Central memory CD8-positive, alpha-beta T cell (primary cell): ENCODE results near the gene GREM2.
A peak's percentile ranks its signal among the peaks of the same experiment; 100 is the strongest.

Source experiments
- ATAC-seq: fragments of 150-1000 bp; cut with Tn5 transposase; replicated peaks from 2 replicates; pipeline ENCODE4 v1.10.0; 2022; ENCODE audit warnings: mild to moderate bottlenecking, moderate FRiP score, moderate number of reproducible peaks; ENCODE audit not compliant: poor library complexity, severe bottlenecking; ENCODE audit errors: extremely low read depth
- DNase-seq, 2 donors: peaks; one replicate each; pipeline ENCODE4 v3.0.0; 2021; ENCODE audit warnings: low spot score in 2 of 2
- H3K27ac Mint-ChIP-seq: one replicate; pipeline ENCODE4 v1.8.0; 2022; ENCODE audit warnings: low read depth, mild to moderate bottlenecking, moderate library complexity, mixed read lengths
- H3K27me3 Mint-ChIP-seq: one replicate; pipeline ENCODE4 v1.8.0; 2022; ENCODE audit warnings: mixed read lengths
- H3K36me3 Mint-ChIP-seq: one replicate; pipeline ENCODE4 v1.8.0; 2022; ENCODE audit warnings: mild to moderate bottlenecking, moderate library complexity, mixed read lengths; ENCODE audit not compliant: insufficient read depth
- H3K4me1 Mint-ChIP-seq: one replicate; pipeline ENCODE4 v1.8.0; 2022; ENCODE audit warnings: mixed read lengths
- H3K4me3 Mint-ChIP-seq: one replicate; pipeline ENCODE4 v1.8.0; 2022; ENCODE audit warnings: mild to moderate bottlenecking, moderate library complexity, mixed read lengths
- H3K9me3 Mint-ChIP-seq: one replicate; pipeline ENCODE4 v1.8.0; 2022; ENCODE audit warnings: mixed read lengths

Gene GREM2

DNA sequence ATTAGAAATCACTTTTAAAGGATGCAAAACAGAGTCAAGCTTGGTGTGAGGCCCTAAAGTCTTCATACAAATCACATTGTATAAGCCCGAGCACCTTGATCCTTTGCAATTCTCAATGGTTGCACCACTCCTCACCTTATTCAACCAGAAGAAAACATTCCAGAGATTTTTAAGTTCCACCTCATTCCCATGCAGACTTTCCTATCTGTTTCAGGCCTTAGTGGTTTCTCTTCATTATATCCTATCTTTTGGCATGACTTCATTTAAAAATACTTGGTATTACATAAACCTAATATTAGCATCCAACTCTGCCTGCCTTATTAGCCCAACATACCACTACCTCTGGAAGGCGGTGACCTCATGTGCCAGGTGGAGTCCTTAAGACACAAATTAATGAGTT, 9.3 kb upstream of the GREM2 start:
- DNase-seq (no peak), ATAC-seq (no peak)
- Mint-ChIP-seq H3K9me3 (peaks cover 6% of the 10 kb centered on the region), H3K4me3 (no peak overlapping the region), H3K27me3 (no peaks in the 10 kb centered on the region), H3K4me1 (no peaks in the 10 kb centered on the region), H3K36me3 (no peaks in the 10 kb centered on the region), H3K27ac (no peak overlapping the region)

DNA sequence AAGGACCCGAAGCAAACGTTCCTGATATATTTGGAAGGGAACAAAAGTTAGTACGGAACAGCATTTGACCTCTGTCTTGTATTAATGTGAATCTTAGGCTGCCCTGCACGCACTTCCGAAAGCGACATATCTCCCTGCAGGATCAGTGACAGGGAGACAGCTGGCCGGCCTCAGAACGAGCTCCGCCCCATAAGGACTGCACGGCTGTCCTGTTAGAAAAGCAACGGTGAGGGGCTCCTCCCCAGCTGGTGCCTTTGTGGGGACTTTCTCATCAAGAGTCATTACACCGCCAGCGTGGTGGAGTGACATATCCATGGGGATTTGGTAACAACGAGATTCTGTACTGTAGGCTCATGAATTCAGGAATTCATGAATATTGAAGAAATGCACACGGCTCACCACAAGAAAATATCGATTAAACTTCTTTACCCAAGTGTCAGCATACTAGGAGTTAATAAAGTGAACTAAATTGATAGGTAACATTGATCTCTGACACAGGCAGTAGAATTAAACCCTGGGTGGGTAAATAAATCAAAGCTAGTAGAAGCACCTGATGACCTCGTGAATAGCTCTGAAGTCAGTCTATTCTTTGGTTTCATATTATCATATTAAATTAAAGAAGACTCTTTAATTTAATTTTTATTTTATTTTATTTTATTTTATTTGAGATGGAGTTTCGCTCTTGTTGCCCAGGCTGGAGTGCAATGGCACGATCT, 8.1 kb upstream of the GREM2 start:
- Mint-ChIP-seq H3K9me3 (no peaks in the 10 kb centered on the region), H3K4me1 (no peaks in the 10 kb centered on the region), H3K27ac (no peak overlapping the region), H3K27me3 (no peaks in the 10 kb centered on the region), H3K4me3 (no peak overlapping the region), H3K36me3 (no peaks in the 10 kb centered on the region)
- ATAC-seq = no peak
- no peak for DNase-seq

DNA sequence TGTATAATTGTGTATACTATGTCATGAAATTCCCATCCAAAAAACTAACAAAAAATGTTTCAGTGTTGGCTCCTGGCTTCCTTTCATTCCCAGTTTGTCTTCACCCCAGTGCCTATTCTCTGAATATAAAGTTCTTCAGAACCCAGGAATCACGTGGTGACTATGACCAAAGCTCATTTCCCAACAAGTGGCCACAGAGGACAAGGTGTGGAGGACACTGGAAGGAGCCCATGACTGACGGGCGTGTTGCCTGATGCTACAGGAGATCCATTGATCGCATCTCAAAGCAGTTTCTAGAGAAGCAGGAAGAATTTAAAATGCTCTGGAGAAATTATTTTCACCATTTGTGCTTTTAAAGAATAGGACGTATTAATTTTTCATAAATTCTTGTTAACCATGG, 7.4 kb upstream of the GREM2 start:
- Mint-ChIP-seq H3K27me3 (no peaks in the 10 kb centered on the region), H3K4me1 (no peaks in the 10 kb centered on the region), H3K9me3 (no peaks in the 10 kb centered on the region), H3K36me3 (no peaks in the 10 kb centered on the region), H3K4me3 (no peak overlapping the region), H3K27ac (no peak overlapping the region)
- ATAC-seq (no peak), DNase-seq (no peak)

DNA sequence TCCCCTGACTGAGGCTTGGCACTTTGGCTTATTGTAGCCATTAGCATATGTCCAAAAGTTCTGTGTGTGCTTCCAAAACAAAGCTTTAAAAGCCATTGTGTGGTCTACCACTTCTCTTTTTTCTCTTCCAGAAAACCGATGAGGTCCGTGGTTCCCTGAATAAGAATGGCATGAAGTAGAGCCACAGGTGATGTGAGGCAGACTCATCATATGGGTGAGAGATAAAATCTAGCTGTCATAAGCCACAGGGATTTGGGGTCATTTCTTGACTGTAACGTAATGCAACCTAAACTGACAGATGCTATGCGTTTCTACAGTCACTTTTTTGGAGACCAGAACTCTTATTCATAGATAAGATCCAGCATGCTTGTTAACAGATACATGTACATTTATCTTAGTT, 7.0 kb upstream of the GREM2 start:
- no peaks in the 10 kb centered on the region for H3K27me3 Mint-ChIP-seq
- no peak overlapping the region for H3K27ac Mint-ChIP-seq
- DNase-seq (no peak), ATAC-seq (no peak)
- no peaks in the 10 kb centered on the region for H3K4me1 Mint-ChIP-seq
- H3K9me3 Mint-ChIP-seq = no peaks in the 10 kb centered on the region
- H3K4me3 Mint-ChIP-seq = no peak overlapping the region
- no peaks in the 10 kb centered on the region for H3K36me3 Mint-ChIP-seq

DNA sequence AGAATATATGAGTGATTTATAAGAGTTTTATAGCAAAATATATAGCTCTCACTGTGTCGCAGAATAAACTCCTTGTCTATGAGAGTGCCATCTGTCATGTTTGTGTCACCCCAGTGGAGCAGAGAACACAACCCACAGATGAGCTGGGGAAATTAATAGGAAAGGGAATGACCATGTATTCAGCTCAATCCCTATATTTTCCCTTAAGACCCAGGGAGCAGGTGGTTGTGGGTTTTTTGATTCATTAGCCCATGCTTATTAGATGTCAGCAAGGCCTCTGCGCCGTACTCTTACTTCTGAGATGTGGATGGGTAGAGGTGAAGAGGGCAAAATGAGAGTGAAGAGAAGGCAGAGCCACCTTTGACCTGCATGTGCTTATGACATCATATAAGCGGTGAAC, 4.1 kb upstream of the GREM2 start:
- Mint-ChIP-seq H3K9me3 (no peaks in the 10 kb centered on the region), H3K4me1 (peaks cover 15% of the 10 kb centered on the region), H3K36me3 (peaks cover 2% of the 10 kb centered on the region), H3K4me3 (no peak overlapping the region), H3K27me3 (peaks cover 18% of the 10 kb centered on the region), H3K27ac (no peak overlapping the region)
- ATAC-seq (no peak), DNase-seq (no peak)

DNA sequence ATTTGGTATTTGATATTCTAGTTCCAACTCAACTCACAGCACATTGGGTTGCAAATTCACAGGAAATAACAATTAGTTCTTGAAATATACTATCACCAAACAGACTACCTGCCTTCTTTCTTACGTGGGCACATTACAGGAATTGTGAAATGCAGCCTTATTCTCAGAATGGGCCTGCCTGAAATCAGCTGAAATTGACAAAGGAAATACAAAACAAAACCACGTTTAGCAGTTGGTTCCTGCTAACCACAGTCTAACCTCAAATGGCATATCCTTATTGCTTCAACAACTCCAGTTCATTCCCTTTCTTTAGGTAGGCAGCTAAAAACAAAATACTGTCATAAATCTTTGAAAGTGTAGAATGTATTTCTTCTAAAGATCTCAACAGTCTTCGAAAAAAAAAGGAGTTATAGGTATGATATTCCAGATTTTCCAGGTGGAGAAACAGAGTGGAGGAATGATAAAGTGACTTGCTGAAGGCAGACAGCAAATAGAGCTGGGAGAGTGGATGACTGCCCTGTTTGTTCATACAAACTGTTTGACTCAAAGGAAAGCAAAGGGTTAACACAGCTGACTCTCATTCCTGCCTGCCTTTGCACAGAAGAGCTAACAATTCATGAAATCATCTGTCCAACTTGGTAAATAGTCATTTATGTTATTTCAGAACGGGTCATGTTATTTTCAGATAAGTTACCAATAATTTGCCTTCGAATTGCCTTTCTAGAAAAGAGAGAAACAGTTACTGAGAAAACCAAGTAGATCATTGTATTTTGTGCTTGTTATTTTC, 1.6 kb upstream of the GREM2 start:
- H3K9me3 Mint-ChIP-seq = no peaks in the 10 kb centered on the region
- peaks cover 15% of the 10 kb centered on the region for H3K4me1 Mint-ChIP-seq
- H3K27ac Mint-ChIP-seq = no peak overlapping the region
- no peak for DNase-seq
- peaks cover 19% of the 10 kb centered on the region for H3K27me3 Mint-ChIP-seq
- H3K4me3 Mint-ChIP-seq = no peak overlapping the region
- H3K36me3 Mint-ChIP-seq = peaks cover 3% of the 10 kb centered on the region
- no peak for ATAC-seq

DNA sequence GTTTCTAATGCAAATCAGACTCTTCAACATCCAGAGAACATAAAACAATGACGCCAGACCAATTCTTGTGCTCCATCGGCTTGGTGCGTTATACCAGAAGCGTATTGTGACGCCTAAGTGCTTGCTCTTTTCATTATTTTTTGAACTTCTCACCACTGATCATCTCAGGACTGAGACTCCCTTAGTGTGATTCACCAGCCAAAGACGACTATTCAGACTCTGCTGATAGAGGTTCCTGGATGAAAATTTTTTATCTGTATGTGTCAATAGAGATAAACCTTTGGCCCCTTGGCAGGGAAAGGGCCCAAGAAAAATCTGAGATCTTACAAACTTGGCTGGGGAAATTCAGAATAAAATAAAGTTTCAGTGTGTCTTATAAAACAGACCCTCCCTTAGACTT, 856 bp upstream of the GREM2 start:
- Mint-ChIP-seq H3K27ac (no peak overlapping the region), H3K36me3 (peaks cover 3% of the 10 kb centered on the region), H3K9me3 (no peaks in the 10 kb centered on the region), H3K27me3 (peaks cover 19% of the 10 kb centered on the region), H3K4me1 (peaks cover 15% of the 10 kb centered on the region), H3K4me3 (no peak overlapping the region)
- no peak for DNase-seq
- ATAC-seq = no peak

DNA sequence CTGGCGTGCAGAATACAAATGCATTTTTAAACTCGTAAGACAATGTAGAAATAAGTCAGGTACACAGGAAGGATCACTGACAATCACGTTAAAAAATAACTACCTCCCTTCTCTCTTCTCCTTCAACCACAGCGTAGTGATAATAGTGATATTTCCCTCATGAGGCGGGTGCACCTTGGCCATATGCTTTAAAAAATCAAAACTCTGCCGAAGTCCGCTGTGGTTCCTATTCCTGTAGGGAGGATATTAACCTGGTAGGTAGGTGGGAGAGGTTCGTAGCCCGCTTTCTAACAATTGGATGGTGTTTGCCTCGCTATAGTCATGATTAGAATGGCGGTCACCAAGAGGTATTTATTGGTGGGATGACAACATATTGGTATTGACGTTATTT, 732 bp downstream of the GREM2 start:
- Mint-ChIP-seq H3K9me3 (no peaks in the 10 kb centered on the region), H3K36me3 (peaks cover 3% of the 10 kb centered on the region), H3K4me1 (peaks cover 15% of the 10 kb centered on the region), H3K27ac (no peak overlapping the region), H3K4me3 (peak overlapping the region; percentile 79), H3K27me3 (peaks cover 19% of the 10 kb centered on the region)
- ATAC-seq (no peak), DNase-seq (no peak)

DNA sequence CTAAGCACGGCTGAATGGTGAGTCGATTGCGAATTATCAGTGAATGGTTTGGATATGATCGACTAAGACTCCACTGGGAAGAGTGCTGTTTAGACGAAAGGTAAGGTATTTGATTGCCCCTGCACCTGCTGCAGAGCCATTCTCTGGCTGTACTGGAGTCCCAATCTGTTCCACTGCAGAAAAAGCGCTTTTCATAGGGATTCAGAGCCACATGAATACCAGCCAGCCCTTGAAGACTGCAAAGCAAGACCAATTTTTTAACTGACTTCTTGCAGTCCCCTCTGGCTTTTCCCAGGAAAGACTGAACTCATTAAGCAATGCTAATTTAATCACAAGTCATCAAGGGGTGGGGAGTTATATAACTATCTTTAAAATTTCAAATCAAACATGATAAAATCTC, 1.3 kb downstream of the GREM2 start:
- H3K4me3 Mint-ChIP-seq = peak overlapping the region; percentile 79
- H3K4me1 Mint-ChIP-seq = peaks cover 15% of the 10 kb centered on the region
- H3K36me3 Mint-ChIP-seq = peaks cover 3% of the 10 kb centered on the region
- H3K9me3 Mint-ChIP-seq = no peaks in the 10 kb centered on the region
- no peak overlapping the region for H3K27ac Mint-ChIP-seq
- DNase-seq = no peak
- no peak for ATAC-seq
- peaks cover 19% of the 10 kb centered on the region for H3K27me3 Mint-ChIP-seq

DNA sequence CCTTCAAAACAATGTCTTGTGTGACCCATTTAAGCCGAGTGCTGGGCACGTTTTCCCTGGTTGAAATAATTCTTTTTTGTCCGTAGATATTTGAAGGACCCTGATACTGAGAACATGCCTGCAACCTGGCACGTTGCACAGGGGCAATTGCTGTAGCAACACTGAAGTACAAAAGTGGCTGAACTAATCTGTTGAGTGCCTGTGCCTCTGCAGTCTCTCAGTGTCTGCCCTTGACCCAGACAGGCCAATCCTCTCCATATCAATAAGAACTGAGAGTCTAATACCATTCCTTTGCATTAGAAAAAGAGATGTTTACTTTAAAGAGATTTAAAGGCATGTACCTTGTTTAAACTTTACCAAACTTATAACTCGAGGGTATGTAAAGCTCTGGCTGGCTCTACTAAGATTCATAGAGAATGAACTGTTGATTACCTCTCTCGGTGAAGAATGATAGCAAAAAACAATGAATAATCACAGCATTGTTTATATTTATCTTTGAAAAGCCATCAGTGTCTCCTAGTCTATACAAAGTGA, 2.4 kb downstream of the GREM2 start:
- H3K27ac Mint-ChIP-seq = no peak overlapping the region
- no peak for ATAC-seq
- no peaks in the 10 kb centered on the region for H3K9me3 Mint-ChIP-seq
- H3K4me1 Mint-ChIP-seq = peaks cover 15% of the 10 kb centered on the region
- peaks cover 19% of the 10 kb centered on the region for H3K27me3 Mint-ChIP-seq
- H3K4me3 Mint-ChIP-seq = no peak overlapping the region
- DNase-seq = no peak
- peaks cover 3% of the 10 kb centered on the region for H3K36me3 Mint-ChIP-seq

DNA sequence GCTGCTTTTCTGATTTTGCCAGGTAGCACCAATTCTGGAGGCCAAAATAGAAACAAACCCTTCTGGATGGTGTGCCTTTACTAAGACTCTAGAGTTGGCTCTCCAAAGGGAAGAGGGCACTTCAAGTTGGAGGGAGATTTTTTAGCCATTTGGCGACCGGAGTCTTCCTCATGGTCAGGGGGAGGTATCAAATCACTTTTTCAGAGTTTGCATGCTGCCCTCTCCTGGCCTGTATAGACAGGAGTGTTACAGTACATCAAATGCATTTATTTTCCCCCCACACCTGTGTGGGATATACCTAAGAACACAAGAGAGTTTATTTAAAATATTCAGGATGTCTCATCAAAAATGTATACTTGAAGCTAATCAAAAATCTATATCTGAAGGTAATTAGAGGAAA, 3.2 kb downstream of the GREM2 start:
- Mint-ChIP-seq H3K36me3 (peaks cover 3% of the 10 kb centered on the region), H3K9me3 (peaks cover 3% of the 10 kb centered on the region), H3K4me1 (peaks cover 15% of the 10 kb centered on the region), H3K27ac (no peak overlapping the region), H3K27me3 (peaks cover 19% of the 10 kb centered on the region), H3K4me3 (no peak overlapping the region)
- DNase-seq (no peak), ATAC-seq (no peak)

DNA sequence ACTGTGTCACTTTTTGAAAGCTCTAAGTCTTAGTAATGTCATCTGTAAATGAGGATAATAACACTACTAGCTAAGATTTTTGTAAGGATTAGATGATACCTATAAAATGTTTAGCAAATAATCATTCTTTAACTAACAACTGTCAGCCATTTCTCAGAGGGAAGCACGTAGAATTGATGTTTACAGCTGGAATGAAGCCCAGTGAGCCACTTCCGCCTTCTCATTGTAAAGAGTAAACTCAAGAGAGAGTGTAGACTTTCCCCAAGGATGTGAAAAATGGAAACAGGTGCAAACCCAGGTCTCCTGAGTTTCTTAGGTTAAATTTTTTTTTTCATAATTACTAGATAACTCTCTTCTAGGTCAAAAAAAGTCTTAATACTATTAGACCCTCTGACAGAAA, 4.9 kb downstream of the GREM2 start:
- no peak overlapping the region for H3K27ac Mint-ChIP-seq
- H3K27me3 Mint-ChIP-seq = peaks cover 11% of the 10 kb centered on the region
- ATAC-seq = no peak
- peaks cover 3% of the 10 kb centered on the region for H3K36me3 Mint-ChIP-seq
- H3K9me3 Mint-ChIP-seq = peaks cover 8% of the 10 kb centered on the region
- DNase-seq = no peak
- H3K4me3 Mint-ChIP-seq = no peak overlapping the region
- H3K4me1 Mint-ChIP-seq = peaks cover 10% of the 10 kb centered on the region

DNA sequence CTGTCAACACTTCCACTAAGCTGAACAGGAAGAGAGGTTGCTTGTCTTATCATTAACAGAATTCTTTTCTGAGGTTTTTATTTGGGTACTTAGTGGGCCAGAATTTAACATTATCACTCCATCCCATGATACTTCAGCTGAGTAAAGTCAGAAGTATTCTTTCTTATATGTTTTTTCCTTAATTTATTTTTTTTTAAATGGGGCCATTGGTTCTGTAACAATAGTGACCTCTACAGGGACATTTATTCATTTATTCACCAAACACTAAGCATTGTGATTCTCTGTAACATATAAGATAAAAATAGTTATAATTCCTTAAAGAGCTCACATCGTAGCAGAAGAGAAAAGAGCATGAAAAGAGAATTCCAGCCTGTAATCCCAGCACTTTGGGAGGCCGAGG, 9.8 kb downstream of the GREM2 start:
- Mint-ChIP-seq H3K9me3 (peaks cover 8% of the 10 kb centered on the region), H3K4me3 (no peak overlapping the region), H3K27ac (no peak overlapping the region), H3K36me3 (no peaks in the 10 kb centered on the region), H3K4me1 (no peaks in the 10 kb centered on the region), H3K27me3 (no peaks in the 10 kb centered on the region)
- ATAC-seq = no peak
- no peak for DNase-seq
